Stimulated activated naive CD4-positive, alpha-beta T cell (primary cell): ENCODE measurements around the gene VPS4A.

ENCODE experiments used
- DNase-seq, 6 experiments: peaks; one replicate each; lab custom pipeline; 2025; lab: John Stamatoyannopoulos, UW

Gene VPS4A

DNA sequence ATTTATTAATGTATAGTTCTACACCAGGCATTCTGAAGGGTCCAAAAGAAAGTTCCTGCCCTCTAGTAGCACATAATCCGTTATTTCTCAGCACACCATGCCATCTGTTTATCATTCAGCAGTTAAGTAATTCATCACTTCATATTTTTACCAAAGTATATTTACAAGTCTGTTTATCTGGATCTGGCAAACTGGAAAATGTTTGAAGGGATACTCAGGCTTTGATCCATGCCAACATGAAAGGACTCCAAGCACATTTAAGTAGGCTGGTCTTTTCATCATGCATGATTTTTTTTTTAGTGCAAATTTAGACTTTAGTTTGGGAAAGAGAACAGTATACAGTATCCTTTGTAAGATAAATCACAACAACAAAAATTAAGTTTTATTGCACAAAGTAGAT lies 4.1 kb upstream of the VPS4A start:
- DNase-seq: no peak

DNA sequence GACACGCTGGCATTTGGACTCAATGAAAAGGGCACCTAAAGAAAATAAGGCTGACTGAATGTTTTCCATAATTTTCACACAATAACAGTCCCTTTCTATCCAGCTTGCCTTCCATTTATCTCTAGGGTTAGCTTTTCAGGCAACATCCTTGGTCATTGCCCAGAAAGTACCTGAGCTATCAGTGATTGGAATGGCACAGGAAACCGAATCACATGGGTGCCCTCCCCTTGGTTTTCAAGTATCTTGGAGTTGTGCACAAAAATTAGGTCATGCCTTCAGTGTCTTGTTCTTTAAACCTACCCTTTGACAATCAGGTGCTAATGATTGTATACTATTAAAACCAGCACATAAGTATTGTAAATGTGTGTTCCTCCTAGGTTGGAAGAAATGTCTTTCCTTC lies 3.3 kb upstream of the VPS4A start:
- no peak for DNase-seq

DNA sequence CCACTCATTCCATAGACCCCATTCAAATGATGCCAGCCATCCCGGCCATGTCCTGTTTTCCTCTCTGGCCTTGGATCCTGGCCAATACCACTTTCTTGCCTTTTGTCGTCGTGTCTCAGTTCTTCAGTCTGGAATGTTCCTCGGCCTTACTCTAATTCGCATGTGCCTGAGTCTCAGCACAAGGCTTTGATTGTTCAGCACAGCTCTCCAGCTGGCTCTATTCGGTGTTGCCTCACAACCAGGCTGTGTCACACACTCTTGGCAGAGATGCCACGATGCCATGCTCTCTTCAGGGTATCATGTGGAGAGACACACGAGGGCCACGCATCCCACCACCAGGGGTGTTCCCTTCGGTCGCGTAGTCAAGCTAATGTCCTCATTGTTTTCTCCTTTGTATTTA lies 1.8 kb upstream of the VPS4A start:
- no peak for DNase-seq

DNA sequence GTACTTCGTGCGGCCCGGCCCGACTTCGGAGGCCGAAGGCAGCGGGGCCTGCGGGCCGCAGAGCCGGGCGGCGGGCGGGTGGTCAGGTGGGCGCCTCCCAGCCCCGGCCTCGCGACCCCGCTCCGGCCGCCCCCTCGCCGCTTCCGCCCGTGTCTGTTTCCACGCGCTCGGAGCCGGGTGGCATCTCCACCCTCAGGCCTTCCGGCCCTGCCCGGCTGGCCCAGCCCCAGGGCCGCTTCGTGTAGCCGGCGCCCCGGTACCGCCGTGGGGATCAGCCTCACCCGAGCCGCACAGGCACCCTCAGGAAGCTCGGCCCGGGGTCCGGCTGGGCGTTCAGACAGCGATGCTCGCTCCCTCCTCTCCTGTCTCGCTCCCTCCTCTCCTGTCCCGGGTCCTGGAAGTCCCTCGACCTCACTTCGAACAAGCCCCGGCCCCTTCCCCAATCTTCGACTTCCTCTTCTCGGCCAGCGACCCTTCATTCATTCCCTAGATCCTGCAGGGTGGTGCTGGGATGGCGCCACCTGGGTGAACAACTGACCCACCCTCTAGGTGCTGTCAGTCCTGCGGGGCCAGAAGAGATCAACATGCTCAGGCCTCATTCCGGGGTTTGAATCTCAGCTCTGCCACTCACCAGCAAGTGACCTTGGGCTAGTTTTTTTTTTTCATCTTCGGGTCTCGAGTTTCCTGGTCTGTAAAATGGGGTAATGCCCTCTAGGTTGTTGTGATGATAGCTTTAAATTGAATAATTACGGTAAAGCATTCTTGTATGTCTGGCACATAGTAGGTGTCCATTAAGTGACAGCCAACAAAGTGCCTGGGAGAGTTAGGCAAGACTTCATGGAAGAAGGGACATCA lies 610 bp downstream of the VPS4A start:
- peak in 2 of 6 experiments; percentile 23 to 30 for DNase-seq

DNA sequence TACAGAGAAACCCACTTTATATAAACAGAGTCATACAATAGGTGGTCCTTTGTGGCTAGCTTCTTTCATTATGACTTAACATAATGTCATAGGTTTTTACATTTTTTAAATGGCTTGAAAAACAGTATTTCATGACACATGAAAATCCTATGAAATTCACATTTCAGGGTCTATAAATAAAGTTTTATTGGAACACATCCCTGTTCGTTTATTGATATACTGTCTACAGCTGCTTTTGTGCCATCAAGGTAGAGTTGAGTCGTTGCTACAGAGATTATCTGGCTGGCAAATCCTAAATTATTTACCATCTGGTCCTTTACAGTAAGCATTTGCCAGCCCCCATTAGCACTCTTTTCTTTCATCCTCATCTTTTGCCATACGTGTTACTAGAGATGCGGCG lies 2.3 kb downstream of the VPS4A start:
- no peak for DNase-seq

DNA sequence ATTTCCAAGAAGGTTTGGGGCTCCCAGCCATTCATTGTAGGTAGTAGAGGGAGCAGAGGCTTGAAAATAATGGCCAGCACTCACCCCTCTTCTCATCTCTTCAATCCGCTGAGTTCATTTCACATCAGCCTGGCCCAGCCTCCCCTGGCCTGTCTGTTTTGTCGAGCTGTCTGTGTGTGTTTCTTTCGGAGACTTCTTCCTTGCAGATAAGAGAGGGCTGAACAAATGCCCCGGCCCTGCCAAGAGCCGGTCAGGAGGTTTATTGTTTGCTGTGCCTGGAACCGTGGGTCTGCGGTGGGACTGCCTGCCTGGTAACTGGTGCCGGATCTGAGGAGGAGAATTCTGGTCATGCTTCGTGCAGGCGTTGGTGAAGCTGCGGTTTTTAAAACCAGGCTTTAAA lies 3.4 kb downstream of the VPS4A start:
- no peak for DNase-seq

DNA sequence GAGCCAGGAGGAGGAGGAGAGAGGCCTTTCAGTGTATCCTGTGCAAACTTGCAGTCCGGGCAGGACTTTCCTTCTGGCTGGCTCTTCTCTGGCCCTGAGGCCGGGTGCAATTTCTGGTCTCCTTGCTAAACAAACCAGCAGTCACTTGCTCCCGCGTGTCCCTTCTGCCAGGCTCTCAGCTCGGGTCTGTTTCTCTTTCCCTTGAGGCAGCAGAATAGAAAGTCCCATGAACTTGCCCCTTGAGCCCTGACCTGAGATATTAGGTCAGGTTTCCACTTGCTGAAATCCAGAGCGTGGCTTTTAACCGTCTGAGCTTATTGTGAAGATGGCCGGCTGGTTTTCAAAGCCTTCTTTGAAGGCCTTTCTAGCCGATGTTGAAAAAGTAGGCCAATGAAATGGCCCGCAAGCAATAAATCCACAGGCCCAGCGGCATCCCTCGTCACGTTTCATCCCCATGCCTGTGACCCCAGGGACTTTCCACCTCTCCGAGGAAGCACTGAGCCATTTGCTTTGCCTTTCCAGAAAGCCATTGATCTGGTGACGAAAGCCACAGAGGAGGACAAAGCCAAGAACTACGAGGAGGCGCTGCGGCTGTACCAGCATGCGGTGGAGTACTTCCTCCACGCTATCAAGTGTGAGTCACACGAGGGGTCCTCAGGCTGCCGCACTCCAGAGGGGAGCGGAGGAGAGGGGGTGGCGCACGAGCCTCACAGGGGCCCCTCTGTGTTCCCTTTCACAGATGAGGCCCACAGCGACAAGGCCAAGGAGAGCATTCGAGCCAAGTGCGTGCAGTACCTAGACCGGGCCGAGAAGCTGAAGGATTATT lies 4.5 kb downstream of the VPS4A start:
- no peak for DNase-seq

DNA sequence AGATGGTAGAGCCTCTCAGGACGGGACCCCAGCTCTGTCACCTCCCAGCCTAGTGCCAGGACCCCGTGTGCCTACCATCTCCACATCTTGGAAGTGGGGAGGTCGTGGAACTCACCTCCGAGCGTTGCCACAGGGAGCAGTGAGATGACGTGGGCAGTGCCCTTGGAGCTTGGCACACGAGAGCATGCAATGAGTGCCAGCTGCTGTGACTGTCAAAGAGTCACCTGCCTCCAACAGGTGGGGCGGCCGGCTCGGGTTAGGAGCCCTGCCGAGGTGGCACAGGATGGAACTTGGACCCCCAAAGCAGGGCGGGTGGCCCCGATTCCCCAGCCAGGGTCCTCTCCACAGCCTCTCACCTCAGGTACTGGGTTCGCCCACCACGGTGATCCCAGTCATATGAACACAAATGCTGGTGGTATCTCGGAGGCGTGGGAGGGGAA lies 5.5 kb downstream of the VPS4A start:
- no peak for DNase-seq

DNA sequence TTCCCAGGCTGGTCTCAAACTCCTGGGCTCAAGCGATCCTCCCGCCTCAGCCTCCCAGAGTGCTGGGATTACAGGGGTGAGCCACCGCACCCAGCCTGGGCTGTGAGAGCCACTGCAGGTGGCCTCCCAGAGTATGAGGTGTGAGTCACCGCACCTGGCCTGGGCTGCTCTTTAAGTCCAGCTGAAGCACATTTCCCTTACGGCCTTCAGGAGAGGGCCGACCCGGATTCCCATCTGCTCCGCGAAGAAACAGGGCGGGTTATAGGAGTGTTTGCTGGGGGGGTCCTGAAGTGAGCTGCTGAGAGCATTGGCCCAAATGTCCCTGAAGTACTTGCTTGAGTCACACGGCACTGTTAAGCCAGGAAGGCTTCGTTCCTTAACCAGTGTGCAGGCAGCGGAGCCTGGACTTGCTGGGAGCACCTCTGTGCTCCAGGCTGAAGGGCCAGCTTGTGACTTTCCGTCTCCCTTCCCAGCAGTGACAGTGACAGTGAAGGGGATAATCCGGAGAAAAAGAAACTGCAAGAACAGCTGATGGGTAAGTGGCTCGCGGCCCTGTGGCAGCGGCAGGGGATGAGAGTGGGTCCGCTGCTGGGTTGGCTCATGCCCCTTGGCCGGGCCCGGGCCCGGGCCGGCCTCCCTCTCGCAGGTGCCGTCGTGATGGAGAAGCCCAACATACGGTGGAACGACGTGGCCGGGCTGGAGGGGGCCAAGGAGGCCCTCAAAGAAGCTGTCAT lies 7.2 kb downstream of the VPS4A start:
- DNase-seq: no peak

DNA sequence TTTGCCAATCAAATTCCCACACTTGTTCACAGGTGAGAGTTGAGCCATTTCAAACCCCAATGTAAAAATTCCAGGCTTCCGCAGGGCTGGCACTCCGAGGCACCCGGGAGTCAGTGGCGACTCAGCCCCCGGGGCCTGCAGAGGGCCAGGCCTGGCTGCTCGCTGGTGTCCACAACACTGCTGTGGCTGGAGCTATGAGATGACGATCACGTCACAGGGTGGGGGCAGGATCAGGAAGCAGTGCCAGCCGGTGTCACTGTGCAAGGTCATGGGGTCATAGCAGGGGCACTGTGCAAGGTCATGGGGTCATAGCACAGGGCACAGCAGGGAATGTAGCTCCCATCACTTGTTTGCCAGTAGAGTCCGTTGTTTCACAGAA lies 7.8 kb downstream of the VPS4A start:
- no peak for DNase-seq

DNA sequence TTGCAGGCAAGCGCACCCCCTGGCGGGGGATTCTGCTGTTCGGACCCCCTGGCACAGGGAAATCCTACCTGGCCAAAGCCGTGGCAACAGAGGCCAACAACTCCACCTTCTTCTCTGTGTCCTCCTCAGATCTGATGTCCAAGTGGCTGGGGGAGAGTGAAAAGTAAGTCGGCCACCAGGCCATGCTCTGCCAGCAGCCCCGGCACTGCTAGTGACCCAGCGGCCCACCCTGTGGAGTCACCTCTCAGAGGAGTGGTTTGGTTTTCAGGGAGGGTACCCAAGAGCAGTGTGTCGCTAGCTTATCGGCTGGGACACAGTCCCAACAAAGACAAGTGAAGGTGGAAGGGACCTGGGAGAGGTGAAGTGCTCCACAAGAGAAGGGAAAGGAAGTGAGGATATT lies 8.2 kb downstream of the VPS4A start:
- no peak for DNase-seq

DNA sequence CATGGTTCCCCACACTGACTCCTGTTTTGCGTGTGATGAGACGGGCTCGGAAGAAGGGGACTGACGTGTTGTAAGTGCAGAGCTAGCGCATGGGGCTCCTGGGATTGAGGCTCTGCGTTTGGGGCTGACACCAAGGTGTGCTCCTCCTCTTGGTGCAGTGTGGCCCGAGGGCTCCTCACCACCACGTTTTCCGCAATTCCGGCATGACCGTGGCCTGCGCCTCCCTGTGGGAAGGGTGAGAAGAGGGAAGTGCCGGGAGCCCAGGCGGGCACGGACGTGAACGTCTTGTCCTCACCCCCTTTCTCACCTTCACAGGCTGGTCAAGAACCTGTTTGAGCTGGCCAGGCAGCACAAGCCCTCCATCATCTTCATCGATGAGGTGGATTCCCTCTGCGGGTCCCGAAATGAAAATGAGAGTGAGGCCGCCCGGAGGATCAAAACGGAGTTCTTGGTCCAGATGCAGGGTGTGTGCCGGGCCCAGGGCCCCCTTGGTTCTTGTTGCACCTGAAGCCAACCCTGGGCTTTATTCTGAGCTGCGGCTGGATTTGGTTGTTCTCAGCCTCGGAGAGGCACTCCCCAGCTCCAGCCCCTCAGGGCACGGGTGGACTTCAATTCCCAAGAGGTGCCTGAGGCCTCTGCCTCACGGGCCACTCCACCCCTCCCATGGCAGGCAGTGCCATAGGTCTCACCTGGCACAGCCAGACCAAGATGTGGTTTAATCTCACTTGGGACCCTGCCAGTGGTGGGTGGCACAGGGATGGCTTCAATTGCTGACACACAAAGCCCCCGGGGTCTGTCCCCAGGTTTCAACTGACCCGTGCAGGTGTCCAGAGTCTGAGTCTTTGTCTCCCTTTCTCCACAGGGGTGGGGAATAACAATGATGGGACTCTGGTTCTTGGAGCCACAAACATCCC lies 8.9 kb downstream of the VPS4A start:
- no peak for DNase-seq

DNA sequence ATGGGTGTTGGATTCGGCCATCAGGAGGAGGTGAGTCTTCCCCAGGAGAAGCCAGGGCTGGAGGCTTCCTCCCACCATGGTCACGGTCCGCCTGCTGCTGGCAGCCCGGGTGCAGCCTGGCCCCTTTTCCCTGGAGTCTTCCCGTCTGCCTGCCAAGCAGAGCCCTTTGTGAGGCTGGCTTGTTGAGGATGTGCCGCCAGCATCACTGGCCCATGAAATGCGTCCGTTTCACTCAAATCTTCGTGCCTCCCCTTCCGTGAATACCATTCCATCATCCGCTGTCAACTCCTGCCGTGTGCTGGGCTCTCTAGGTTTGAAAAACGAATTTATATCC lies 9.6 kb downstream of the VPS4A start:
- DNase-seq: no peak

DNA sequence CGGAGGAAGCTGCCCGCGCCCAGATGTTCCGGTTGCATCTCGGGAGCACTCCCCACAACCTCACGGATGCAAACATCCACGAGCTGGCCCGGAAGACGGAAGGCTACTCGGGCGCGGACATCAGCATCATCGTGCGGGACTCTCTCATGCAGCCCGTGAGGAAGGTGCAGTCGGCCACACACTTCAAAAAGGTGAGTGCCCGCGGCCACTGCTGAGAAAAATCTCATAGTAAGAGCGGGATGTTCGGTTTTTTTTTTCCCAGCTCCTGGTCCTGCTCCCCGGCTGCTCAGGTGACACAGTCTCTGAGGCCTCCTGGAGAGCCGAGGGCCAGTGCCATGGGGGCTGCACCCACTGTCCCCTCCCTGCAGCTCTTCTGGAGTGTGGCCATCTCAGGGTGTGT lies 9.9 kb downstream of the VPS4A start:
- no peak for DNase-seq

DNA sequence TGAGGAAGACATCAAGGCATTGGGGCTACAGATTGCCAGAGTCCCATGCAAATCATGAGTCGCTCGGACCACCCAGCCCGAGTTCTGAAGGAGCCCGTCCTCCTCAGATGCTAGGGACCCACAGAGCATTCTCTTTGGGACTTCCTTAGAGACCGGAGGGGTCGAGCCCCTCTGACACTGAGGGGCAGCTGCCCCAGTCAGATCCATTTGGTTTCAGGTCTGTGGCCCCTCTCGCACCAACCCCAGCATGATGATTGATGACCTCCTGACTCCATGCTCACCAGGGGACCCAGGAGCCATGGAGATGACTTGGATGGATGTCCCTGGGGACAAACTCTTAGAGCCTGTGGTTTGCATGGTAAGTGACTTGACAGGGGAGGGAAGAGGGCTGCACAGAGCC lies 11.2 kb downstream of the VPS4A start:
- no peak for DNase-seq

DNA sequence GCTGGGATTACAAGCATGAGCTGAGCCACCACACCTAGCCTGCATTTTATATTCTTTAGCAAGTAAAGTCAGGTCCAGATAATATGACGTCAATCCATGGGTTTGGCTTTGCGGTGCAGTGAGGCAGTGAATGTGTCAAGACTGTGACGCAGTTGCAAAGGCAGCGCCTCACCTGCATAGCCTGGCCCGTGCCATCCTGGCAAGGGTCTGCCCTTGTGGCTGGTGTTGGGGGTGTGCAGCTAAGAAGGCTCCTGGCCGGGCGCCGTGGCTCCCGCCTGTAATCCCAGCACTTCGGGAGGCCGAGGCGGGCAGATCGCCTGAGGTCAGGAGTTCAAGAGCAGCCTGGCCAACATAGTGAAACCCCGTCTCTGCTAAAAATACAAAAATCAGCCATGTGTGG lies 12.3 kb downstream of the VPS4A start:
- DNase-seq: no peak

DNA sequence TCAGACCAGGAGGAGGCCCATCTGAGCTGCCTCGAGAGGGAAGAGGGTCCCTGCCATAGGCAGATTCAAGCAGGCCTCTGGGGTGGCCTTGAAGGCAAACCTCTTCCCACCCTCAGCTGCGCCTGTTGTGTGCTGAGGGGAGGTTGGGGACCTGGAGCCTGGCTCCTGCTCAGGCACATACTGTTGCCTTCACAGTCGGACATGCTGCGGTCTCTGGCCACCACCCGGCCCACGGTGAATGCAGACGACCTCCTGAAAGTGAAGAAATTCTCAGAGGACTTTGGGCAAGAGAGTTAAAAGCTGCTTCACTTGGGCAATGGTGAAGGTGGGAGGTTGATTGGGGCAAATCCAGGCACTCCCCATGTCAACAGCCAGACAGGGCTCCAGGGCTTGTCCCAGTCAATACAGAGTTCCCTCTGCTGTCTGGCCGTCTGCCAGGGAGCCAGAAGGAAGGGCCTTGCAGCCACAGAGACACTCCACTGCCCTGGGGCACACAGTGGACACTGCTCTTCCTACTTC lies 12.9 kb downstream of the VPS4A start:
- DNase-seq: no peak

DNA sequence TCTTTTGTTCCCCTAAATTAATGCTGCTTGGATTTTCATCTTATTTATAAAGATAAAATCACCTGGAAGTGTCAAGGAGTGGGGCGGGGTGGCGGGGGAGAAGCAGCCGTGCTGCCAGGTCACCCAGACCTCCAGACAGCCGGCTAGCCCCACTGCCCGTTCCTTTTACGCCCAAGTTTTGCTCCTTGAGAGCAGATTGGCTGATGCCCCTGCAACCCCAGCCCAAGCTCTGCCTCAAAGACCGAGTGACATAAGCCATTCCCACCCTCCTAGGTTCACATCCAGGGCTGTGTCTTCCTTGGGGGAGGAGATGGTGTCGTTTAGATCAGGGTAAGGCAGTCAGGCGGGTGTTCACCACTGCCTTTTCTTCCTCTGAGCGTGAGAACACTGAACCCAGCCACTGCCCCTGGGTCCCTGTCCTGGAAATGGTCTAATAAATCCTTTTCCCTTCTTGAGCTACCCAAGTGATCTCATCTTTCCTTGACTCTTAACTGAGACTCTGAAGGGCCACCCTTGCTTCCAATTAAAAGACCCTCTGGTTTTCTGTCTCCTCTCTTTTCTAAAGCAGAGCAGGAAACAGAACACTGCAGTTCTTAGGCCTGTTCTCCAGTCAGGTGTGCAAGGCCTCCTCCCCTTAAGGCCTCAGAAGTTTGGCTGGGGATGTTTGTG lies 13.6 kb downstream of the VPS4A start:
- no peak for DNase-seq

DNA sequence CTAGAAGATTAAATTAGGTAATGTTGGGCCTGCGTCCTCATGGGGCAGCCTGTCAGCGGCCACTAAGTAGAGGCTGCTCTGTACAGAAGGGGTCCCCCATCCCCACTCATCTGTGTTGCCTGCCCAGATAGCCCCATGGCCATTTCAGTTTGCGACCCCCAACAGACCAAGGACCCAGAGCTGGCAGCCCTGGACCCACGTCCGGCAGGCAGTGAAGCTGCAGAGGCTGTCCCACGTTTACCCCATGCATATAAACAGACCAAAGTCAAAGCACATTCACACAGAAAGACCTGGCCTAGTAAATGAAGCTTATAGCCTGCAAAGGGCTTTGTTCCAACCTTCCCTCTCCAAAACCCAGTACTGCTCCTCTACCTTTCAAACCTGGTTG lies 14.6 kb downstream of the VPS4A start:
- no peak for DNase-seq

DNA sequence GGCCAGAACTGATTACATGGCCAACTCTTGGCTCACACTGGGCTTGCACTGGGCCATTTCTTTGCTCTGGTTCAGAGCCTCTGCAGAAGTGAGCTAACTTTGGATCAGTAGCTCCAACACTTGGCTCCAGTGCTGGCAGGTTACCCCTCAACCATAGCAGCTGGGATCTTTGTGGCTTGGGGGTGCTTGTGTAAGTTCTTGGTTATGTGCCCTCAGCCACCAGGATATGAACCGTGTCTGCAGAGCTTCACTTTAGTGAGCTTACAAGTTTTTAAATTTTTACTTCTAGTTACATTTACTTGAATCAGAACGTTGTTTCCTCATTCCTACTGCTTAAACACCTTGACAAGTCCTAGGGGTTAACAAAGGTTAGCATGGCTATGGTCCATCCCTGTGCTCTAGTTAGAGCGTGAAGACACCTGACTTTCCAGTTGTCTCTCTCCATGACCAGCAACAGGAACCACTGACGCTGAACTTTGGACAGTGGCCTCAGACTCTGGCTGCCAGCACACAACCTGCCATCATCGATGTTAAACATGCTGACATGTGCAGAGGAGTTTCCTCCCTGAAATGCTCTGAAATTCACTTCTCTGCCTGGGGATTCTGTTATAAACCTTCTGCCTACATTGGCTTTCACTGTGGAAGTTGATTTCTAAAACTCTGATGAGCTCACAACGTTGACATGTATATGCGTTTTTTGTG lies 15.2 kb downstream of the VPS4A start:
- DNase-seq: no peak
